ENCODE data around the gene ZC3H18.

ZC3H18 gene

DNA sequence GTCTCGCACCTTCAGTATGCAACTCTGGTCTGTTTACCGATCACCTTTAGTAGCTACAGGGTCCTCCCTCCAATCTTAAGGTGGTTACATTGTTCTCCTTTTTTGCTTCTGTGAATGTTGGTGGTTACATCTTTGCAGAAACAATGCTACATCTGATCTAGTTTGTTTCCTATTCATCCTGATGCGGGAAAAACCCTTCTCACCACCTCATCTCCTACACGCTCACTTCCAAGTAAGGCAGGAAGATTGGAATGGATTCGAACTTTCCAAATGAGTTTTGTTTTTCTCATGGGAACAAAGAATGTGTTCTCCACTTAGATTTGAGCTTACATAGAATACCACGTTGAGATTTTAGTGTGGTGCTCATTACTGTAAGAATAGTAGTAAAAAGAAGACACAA is 14.5 kb downstream of the ZC3H18 start:
- no peak for DNase-seq

DNA sequence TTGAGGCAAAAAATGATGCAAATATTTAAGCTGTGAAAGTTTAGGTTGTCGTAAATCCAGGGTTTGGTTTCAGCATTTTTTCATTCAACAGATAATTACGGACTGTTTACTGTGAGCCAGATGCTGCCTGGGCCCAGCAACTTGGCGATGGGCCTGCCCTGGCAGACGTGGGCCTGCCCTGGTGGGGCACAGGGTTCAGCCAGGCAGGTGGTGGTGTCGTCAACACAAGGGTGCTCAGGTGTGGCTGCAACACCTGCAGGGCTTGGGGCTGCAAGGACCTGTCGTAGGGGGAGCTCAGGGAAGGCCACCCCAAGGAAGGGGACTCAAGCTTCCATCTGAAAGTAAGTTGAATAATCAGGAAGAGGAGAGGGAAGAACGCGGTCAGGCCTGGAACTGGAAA is 15.1 kb downstream of the ZC3H18 start:
- no peak for DNase-seq

DNA sequence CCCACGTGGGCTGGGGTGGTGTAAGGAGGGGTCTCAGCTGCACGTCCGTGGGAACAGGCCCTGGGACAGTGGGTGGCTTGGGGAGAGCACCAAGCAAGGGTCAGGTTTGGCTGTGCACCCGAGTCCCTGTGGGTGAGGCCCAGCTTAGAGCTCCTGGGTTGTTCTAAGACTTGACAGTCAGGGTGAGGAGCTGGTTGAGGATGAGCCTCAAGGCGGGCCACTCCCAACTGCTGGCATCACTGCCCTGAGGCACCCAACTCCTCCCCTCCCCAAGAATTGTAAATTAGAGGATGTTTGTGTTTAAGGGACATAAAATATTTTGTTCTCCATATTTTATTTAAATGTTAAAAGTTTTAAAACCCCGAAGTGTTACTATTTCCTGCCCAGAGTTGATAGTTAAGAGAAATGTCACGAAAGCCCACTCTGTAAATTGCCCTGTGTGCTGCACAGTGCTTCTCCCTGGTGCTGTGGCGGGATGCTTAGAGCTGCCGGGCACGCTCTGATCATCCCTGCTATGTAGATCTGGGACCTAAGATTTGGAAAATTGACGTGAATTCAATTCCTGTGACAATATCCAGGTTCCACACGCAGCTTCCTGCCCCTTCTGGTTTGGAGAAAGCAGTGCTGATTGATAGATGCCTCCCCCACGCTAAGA is 15.9 kb downstream of the ZC3H18 start:
- DNase-seq: no peak

DNA sequence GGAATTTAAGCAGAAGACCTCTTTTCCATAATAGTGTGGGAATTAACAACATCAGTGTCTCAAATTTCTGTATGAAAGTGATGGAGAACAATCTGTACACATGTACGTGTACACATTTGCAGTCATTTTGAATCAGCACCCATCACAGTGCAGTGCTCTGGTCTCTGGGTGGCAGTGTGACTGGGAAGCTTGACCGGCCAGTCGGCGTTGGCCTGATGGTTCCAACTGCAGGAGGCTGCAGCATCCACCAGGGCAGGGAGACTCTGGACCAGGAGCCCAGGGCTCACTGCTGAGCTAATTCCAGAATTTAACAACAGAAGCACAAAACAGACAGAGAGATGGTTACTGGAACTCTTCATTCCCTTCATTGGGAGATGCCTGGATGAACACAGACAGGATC is 17.9 kb downstream of the ZC3H18 start:
- no peak for DNase-seq

DNA sequence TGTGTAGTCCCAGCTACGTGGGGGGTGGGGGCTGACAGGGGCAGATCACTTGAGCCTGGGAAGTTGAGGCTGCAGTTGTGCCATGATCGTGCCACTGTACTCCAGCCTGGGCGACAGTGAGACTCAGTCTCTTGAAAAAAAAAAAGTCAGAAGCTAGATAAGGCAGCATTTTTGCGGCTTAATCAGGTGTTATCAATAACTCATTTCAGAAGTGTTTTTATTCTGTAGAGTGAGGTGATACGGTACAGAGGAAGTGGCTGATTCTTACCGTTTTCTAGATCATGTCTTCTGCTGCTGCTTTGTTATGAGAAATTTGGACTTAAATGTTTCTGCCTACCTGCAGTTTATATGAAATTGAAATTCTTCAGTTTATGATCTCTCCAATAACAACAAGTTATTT is 18.6 kb downstream of the ZC3H18 start:
- DNase-seq: peak in 1 of 2 donors; percentile 19

DNA sequence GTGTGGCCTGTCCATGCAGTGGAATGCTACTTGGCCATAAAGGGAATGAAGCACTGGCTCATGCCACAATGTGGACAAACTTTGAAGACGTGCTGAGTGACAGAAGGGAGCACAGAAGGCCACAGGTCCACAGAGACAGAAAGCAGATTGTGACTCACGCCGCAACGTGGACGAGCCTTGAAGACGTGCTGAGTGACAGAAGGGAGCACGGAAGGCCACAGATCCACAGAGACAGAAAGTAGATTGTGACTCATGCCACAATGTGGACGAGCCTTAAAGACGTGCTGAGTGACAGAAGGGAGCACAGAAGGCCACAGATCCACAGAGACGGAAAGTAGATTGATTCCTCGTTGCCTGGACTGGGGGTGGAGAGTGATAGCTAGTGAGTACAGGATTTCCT is 19.2 kb downstream of the ZC3H18 start:
- DNase-seq: peak in 1 of 2 donors; percentile 22

DNA sequence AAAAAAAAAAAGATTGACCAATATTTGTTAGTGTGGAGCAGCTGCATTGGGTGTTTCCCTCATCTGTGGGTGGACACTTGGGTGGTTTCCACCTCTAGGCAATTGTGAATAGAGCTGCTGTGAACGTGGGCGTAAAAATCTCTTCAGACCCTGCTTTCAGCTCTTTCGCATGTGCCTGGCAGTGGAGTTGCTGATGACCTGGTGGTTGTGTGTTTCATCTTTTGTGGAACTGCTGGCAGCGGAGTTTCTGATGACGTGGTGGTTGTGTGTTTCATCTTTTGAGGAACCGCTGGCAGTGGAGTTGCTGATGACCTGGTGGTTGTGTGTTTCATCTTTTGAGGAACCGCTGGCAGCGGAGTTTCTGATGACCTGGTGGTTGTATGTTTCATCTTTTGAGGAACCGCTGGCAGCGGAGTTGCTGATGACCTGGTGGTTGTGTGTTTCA is 21.4 kb downstream of the ZC3H18 start:
- peak; percentile 19 to 64 for DNase-seq

DNA sequence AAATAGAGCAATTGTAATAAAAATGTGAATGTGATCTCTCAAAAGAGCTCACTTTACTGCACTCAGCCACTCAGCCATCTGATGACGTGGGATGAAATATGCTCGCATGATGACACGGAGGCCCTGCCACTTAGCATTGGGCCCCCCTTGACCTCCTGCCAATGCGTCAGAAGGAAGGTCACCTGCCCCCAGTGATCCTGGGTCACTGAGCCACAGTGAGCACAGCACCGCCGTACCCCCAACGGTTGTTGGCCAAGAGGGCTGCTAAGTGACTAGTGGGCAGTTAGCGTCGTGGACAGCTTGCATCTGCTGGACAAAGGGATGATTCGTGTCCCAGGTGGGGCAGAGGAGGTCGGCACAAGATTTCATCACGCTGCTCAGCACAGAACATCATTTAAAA is 22.9 kb downstream of the ZC3H18 start:
- no peak for DNase-seq

DNA sequence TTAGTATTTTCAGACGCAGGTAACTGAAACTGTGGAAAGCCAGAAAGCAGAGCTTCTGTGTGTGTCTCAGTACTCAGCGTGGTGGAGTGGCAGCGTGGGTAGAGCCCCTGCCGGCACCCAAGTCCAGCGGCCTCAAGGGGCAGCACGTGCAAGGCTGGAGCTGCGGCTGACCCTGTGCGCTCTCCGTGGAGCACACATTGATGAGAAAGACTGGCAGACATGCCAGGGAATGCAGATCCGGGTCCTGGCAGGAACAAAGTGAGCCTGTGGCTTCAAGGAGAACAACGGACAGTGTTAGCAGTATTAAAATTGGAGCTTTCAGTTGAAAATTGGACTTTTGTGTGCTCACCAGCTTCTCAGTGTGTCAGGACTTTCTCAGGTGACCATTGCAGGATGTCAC is 23.3 kb downstream of the ZC3H18 start:
- DNase-seq: no peak

DNA sequence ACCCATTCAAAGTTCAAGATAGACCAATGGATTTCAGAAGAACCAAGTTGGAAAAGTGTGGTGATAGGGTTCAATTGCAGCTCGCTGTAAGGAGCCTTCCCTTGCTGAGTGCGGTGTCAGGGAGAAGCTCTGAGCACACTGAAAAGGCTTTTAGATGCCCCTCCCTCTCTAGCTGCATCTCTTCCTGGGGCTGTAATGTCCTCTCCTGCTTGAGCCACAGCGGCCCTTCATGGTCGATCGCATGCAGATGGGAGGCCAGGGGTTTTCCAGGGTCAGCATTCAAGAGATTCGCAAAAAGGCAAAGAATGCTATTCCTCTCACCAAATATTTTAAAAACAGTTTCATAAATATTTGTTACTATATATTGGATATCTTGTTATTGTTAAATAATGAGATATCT is 23.7 kb downstream of the ZC3H18 start:
- no peak for DNase-seq

DNA sequence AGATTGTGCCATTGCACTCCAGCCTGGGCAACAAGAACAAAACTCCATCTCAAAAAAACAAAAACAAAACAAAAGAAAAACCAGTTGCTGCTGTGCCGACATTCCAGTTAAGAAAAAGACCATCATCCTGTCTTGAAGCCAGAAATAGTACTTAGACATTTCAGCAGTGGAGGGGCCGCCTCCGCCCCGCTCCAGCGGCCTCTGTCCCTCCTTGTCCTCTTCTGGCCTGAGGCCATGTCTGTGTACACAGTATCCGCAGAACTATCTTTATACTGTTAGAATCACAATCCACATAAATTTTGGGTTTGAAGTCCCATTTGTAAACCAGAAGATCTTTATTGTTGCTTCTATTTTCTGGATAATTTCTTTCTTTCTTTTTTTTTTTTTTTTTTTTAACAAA is 24.9 kb downstream of the ZC3H18 start:
- no peak for DNase-seq

DNA sequence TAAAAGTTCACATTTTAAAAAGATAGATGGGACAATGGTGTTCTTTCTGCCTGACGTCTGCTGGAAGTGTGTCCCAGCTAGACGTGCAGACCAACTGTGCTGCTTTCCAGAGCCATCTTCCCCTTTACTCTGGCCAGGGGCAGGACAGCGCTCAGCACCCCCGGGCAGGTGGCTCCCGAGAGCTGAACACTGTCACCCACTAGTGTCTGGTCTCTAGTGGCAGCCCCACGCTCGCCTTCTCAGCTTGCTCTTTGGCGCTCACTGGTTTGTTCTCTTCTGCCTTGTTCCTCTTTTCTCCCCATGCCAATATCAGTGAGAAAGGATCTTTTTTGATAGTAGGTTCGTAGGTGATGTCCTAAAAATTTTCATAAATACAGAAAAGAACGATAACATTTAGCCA is 25.7 kb downstream of the ZC3H18 start:
- DNase-seq: no peak

DNA sequence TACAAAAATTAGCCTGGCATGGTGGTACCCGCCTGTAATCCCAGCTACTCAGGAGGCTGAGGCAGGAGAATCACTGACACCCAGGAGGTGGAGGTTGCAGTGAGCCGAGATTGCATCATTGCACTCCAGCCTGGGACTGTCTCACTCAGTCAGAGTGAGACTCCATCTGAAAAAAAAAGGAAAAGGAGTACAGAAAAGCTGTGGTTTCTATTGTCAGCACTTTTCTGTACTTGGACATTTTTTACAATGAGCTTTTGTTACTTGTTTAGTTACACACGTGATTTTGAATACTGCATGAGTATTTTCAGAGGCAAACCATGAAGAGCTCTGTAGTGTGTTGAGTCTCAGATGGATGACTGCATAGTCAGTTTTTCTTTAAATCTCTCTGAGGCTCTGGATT is 26.3 kb downstream of the ZC3H18 start:
- DNase-seq: no peak

DNA sequence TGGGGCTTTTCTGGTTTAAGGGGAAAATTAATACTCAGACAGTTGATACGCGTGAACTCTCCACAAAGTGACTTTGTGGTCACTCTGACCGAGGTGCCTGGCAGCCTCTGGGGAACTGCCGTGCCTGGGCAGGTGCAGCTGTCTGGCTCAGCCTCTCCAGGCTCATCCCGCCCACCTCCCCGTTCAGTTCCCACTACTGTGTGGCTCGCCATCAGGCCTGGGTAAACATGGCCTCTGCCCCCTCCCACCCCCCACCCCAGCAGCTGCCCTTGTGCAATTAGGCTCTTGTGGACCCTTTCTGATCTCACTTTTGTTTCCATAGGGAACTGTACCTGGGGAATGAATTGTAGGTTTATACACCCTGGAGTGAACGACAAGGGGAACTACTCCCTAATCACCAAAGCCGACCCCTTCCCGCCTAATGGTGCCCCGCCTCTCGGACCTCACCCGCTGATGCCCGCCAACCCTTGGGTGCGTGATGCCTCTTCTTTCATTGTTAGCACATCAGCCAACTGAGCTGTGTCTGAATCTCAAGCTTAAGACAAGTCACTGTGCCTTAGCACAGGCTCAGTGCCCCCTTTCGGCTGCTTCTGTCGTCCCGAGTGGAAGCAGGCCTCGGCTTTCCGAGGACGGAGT is 27.8 kb downstream of the ZC3H18 start:
- DNase-seq: no peak

DNA sequence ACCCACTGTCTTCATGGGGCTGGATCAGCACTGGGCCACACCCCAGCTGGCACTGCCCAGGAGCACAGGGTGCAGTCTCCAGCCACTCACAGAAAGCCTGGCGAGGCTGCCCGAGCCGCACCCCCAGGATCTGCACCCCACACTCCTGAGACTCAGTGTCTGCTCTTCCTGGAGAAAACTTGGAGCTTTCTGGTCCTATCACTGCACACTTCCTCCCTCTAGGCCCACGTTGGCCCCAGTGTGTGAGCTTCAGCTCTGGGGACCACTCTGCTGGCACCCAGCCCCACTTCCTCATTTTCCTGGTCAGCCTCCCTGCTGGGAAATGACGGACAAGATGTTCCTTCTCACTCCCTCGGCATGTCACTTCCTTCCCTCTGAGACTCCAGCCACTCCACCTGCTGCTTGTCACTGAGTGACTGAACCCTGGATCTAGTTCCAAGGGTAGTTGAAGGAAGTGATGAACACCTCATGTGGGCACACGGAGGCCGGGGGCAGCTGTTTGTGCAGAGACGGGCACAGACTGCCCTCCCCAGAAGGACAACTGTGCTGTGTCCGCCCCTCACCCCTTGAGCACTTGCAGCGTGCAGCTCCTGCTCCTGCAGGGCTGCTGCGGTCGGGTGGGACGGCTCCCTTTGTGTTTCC is 29.0 kb downstream of the ZC3H18 start:
- DNase-seq: peak in 1 of 2 donors; percentile 62

DNA sequence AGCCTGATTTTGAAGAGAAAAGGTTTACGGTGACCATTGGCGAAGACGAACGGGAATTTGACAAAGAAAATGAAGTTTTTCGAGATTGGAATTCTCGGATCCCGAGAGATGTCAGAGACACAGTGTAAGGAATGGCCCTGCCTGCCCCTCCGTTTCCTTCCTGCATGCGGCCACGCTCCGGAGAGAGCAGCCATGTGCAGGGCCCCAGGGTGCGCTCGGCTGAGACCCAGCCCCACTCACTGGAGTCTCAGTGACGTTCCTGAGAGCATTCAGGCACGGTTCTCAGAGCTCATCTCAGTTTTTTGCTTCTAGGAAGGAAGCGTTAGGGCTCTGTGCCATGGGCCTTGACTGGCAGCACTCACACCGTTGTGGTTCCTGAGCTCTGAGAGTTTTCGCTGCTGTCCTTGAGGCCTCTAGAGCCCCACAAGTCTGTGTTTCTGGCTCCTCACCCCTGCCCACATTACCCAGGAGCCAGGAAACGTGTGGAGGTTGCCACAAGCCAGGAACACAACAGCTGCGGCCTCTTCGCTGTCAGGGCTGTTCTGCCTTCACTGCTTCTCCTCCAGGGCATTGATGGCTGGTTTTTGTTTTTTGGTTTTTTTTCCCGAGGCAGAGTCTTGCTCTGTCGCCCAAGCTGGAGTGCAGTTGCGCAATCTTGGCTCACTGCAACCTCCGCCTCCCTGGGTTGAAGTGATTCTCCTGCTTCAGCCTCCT is 29.8 kb downstream of the ZC3H18 start:
- no peak for DNase-seq

DNA sequence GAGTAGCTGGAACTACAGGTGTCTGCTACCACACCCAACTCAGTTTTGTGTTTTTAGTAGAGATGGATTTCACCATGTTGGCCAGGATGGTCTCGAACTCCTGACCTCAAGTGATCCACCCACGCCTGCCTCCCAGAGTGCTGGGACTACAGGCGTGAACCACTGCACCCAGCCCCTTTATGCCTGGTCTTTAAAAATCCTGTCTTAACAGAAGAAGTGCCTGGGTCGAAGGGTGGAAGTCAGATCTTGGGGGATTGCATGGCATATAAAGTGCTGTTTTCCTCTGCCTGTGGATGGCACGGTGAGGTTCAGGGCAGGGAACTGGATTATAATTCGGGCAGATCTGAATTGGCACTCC is 30.3 kb downstream of the ZC3H18 start:
- DNase-seq: no peak

DNA sequence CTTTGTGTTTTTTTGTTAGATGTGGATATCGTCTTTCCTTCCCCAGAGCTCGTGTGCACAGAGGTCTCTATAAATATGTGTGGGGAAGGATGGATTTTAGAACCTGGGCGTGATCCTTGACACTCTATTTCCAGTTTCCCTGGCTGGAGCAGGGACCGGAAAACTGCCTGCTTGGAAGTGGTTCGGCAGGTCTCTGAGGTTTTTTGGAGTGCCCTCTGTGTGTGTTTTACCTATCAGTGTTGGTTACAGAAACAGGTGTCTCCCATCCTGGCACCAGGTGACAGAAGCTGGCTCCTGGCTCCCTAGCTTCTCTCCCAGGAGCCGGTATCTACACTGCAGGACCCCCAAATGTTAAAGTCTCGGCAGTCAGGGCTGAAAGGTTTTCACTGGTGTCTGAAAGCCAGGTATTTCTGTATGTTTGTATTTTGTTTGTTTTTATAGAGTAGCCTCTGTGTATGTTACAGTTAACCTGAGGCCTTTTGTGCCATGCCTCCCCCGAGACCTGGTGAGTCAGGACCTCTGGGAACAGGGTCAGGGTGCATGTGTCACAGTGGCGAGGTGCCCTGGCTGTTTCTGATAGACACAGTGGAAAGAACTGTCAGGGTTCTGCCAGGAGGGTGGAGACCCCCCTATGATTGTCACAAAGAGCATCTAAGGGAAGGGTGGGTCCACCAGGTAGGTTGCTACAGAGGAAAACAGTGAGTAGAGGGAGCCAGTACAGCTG is 31.3 kb downstream of the ZC3H18 start:
- DNase-seq: no peak

DNA sequence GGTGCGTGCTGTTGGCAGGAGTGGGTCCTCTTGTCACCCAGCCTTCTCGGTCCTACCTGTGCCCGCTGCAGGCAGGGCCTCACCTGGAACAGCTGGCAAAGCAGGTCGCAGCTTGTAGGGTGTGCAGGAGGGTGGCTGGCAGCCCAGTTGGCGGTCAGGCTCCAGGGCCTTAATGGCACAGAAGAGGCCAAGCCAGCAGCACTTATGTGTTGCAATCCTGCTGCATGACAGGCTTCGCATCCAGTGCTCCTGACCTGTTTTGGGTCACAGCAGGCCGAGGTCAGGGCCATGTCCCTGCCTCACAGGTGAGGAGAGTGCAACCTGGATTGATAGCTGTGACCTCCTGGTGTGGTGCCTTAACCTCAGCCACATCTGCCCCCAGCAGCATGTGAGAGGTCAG is 31.9 kb downstream of the ZC3H18 start:
- no peak for DNase-seq

DNA sequence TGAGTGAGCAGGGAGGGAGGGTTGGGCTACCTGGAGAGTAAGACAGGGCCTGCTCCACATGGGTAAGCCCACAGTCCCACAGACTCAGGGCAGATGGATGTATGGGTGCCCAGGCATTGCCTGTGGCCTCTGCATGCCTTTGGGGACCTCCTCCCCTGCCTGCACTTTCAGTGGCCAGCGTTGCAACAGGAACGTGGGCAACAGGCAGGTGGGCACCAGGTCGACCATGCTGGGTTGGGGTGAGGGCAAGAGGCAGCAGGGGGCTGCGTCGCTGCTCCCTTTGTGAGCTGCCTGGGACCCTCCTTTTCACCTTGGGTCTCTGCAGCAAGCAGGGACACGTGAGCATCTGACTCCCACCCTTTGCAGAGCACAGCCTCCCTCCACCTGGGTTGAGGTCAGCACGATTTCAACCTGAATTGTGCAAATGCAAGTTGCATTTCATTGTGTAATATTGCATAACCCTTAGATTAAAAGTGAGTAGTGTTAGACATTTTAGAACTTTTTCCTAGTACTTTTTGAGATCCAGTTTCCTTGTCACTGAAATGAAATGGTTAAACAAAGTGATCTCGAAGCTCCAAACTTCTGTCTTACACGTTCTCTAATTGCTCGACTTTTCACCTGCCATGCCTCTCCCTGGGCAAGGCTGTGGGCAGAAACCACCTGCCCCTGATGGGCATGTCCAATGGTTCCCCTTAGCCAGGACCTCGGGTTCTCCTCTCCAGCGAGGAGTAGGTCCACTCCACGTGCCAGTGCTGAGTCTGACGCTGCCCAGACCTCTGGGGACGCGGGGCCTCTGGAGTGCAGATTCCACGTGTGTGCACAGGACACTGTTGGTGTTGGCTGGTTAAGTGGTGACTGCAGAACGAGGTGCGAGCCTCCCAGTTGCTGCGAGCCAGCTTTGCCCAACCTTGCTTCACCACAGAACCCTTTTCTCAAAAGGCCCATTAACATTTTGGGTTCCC is 35.3 kb downstream of the ZC3H18 start:
- no peak for DNase-seq

DNA sequence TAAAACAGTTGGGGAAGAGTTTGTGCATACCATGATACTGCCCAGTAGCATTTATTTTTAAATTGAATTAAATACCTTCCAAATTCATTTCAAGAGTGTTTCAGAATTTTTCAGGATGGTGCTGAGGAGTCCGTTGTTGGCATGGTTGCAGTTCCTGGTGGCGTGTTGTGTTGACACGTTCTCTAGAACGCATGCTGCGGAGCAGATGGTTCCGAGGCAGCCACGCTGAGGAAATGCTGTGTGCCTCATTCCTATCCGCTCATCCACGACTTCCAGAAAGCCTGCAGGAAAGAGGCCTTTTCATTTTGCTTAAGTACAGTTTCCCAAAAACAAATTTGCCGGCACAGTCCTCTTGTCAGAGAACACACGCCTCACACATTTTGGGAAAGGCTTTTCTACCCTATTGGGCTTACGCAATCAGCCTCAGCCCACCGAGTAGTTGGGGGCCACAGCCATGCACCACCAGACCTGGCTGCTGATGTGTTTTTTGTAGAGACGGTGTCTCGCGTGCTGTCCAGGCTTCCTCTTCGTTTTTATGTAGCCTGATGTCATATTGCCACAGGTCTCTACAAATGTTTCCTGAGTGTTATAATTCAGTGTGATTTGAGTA is 36.0 kb downstream of the ZC3H18 start:
- DNase-seq: no peak

DNA sequence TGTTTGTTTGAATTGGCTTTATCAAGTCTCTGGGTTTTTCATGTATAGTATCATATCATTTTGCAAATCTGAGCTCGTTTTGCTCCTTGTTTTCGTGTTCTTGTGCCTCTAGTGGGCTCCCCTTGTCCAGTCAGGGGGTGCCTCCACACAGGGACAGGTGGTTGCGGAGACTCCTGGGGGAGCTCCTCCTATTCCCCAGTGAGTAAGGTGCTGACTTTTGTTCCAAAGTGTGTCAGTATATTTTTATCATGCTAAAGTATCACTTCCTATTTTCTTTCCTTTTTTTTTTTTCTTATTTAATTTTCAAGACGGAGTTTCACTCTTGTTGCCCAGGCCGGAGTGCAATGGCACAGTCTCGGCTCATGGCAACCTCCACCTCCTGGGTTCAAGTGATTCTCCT is 37.9 kb downstream of the ZC3H18 start:
- DNase-seq: no peak
